Measurements from ENCODE around the gene WDR59. TPM values are rescaled to one million over a fixed set of nuclear protein-coding genes. Genes with fewer than 3 reads are reported as not detected.

WDR59 gene
- total RNA-seq, 1 donor from 2014 or later = 15.4 TPM

- DNase-seq (ENCODE audit: low read depth) = no peak
Measured at GRCh38 chr16:74903901-74904678, 80.8 kb downstream of the WDR59 start.

GRCh38 chr16:74903120-74903519 is 81.8 kb downstream of the WDR59 start:
- no peak for DNase-seq (ENCODE audit: low read depth)

- no peak for DNase-seq (ENCODE audit: low read depth)
Measured at GRCh38 chr16:74902161-74902560, 82.8 kb downstream of the WDR59 start.

GRCh38 chr16:74901606-74902005 is 83.3 kb downstream of the WDR59 start:
- peak; percentile 13 for DNase-seq (ENCODE audit: low read depth)

GRCh38 chr16:74899816-74900215 is 85.1 kb downstream of the WDR59 start:
- no peak for DNase-seq (ENCODE audit: low read depth)

- no peak for DNase-seq (ENCODE audit: low read depth)
Measured at GRCh38 chr16:74898659-74899058, 86.3 kb downstream of the WDR59 start.

- peak; percentile 68 for DNase-seq (ENCODE audit: low read depth)
Measured at GRCh38 chr16:74896389-74897370, 88.2 kb downstream of the WDR59 start.

GRCh38 chr16:74893541-74893940 is 91.4 kb downstream of the WDR59 start:
- DNase-seq (ENCODE audit: low read depth) = no peak

GRCh38 chr16:74892574-74893461 is 92.1 kb downstream of the WDR59 start:
- DNase-seq (ENCODE audit: low read depth) = no peak

- no peak for DNase-seq (ENCODE audit: low read depth)
Measured at GRCh38 chr16:74888888-74889287, 96.0 kb downstream of the WDR59 start.

GRCh38 chr16:74888232-74888862 is 96.6 kb downstream of the WDR59 start:
- no peak for DNase-seq (ENCODE audit: low read depth)

- no peak for DNase-seq (ENCODE audit: low read depth)
Measured at GRCh38 chr16:74887084-74887483, 97.8 kb downstream of the WDR59 start.

- no peak for DNase-seq (ENCODE audit: low read depth)
Measured at GRCh38 chr16:74877706-74878105, 107.2 kb downstream of the WDR59 start.

- DNase-seq (ENCODE audit: low read depth) = no peak
Measured at GRCh38 chr16:74874912-74875546, 109.9 kb downstream of the WDR59 start.

GRCh38 chr16:74874123-74874522 is 110.8 kb downstream of the WDR59 start:
- no peak for DNase-seq (ENCODE audit: low read depth)

- no peak for DNase-seq (ENCODE audit: low read depth)
Measured at GRCh38 chr16:74872302-74872701, 112.6 kb downstream of the WDR59 start.

GRCh38 chr16:74871608-74872007 is 113.3 kb downstream of the WDR59 start:
- no peak for DNase-seq (ENCODE audit: low read depth)

GRCh38 chr16:74868501-74868900 is 116.4 kb downstream of the WDR59 start:
- no peak for DNase-seq (ENCODE audit: low read depth)

GRCh38 chr16:74868035-74868434 is 116.9 kb downstream of the WDR59 start:
- no peak for DNase-seq (ENCODE audit: low read depth)

- no peak for DNase-seq (ENCODE audit: low read depth)
Measured at GRCh38 chr16:74867281-74867849, 117.6 kb downstream of the WDR59 start.
